ENCODE results near the gene BRME1.

BRME1 gene

GRCh38 chr19:13905634-13906520, at the start of gene BRME1, which contains the start of gene CC2D1A:
TSS of gene BRME1 (minus strand) at chr19:13906117. CDS start at chr19:13904892, 1,225 bp downstream.
TSS of gene CC2D1A (plus strand) at chr19:13906201. CDS start at chr19:13906442, 241 bp downstream.
- no peak for DNase-seq (ENCODE audit: low read depth)

- DNase-seq (ENCODE audit: low read depth) = no peak
These were observed 48.3 kb upstream of the BRME1 start for GRCh38 chr19:13954185-13954584.

- DNase-seq (ENCODE audit: low read depth) = no peak
These were observed 47.1 kb upstream of the BRME1 start for GRCh38 chr19:13952931-13953531.

- DNase-seq (ENCODE audit: low read depth) = peak; percentile 98
These were observed 46.4 kb upstream of the BRME1 start, which contains the start of gene DCAF15 for GRCh38 chr19:13952154-13952930. TSS of gene DCAF15 (plus strand) at chr19:13952509. CDS start at chr19:13952513, 4 bp downstream.

GRCh38 chr19:13951799-13952153, 45.9 kb upstream of the BRME1 start:
- no peak for DNase-seq (ENCODE audit: low read depth)

- DNase-seq (ENCODE audit: low read depth) = no peak
These were observed 45.1 kb upstream of the BRME1 start for GRCh38 chr19:13951043-13951442.

GRCh38 chr19:13946414-13946813, 40.5 kb upstream of the BRME1 start:
- no peak for DNase-seq (ENCODE audit: low read depth)

GRCh38 chr19:13942023-13942684, 36.2 kb upstream of the BRME1 start:
- DNase-seq (ENCODE audit: low read depth) = no peak

- DNase-seq (ENCODE audit: low read depth) = no peak
These were observed 32.6 kb upstream of the BRME1 start, which contains the start of gene PODNL1 for GRCh38 chr19:13938301-13939064. TSS of gene PODNL1 (minus strand) at chr19:13938417. CDS start at chr19:13938181, 236 bp downstream.

- no peak for DNase-seq (ENCODE audit: low read depth)
These were observed 31.8 kb upstream of the BRME1 start for GRCh38 chr19:13937479-13938300.

- DNase-seq (ENCODE audit: low read depth) = no peak
These were observed 30.0 kb upstream of the BRME1 start for GRCh38 chr19:13935765-13936510.

- DNase-seq (ENCODE audit: low read depth) = no peak
These were observed 28.8 kb upstream of the BRME1 start for GRCh38 chr19:13934785-13935109.

- DNase-seq (ENCODE audit: low read depth) = no peak
These were observed 27.0 kb upstream of the BRME1 start for GRCh38 chr19:13932911-13933393.

- DNase-seq (ENCODE audit: low read depth) = no peak
These were observed 26.3 kb upstream of the BRME1 start for GRCh38 chr19:13932149-13932637.

GRCh38 chr19:13931391-13932148, 25.7 kb upstream of the BRME1 start:
- no peak for DNase-seq (ENCODE audit: low read depth)

- DNase-seq (ENCODE audit: low read depth) = no peak
These were observed 24.5 kb upstream of the BRME1 start for GRCh38 chr19:13930402-13930801.

- DNase-seq (ENCODE audit: low read depth) = no peak
These were observed 24.0 kb upstream of the BRME1 start for GRCh38 chr19:13929956-13930355.

- DNase-seq (ENCODE audit: low read depth) = no peak
These were observed 23.4 kb upstream of the BRME1 start for GRCh38 chr19:13929340-13929739.

Data from non-pigmented ciliary epithelial cell (primary cell).